Measurements from ENCODE around the gene PLEKHG5.

DNA sequence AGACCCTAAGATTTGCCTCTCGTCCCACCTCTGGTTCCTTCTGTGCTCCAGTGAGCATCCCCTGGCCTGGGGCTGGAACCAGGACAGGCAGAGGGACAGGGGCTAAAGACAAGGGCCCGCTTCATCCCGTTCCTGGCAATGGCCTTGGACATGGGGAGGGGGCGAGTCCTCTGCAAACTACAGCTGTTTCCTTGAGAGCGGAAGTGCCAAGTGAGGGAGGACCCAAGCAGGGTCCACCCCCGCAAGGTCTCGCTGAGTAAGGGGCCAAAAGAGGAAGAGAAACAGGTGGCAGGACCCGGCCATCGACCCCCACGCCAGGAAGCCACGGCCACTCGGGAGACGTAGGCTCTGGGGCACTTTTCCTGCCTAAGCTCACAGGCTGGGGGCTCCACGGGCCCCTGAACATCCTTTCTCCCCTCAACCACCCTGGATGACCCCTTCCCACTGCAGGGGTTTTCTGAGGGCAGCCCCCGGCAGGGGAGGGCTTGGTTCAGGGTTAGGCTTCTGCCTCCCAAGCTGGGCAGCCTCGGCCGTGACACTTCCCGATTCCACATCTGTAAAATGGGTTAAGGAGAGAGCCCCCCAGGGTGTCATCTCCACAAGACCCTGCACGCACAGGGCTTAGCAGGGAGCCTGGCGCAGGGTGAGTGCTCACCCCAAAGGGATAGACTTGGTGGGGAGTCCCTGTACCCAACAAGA is 17.9 kb upstream of the PLEKHG5 start:
- TF ChIP-seq EZH2 (IDR thresholded peaks at IDR 0.05; ENCODE audit: low read length, missing control alignments) (no peak), CTCF (conservative IDR thresholded peaks at IDR 0.05 in 1 of 2, IDR thresholded peaks at IDR 0.05 in 1 of 2; ENCODE audit: low read depth in 1 of 2, low read length in 2 of 2) (no peak)
